Keratinocyte (primary cell): ENCODE measurements around the gene NBPF9. TPM values are rescaled to one million over a fixed set of nuclear protein-coding genes. Genes with fewer than 3 reads are reported as not detected.
"Not testable (repeated sequence)": the region's sequence is repeated elsewhere in the genome, so short reads cannot be mapped to it uniquely, and the experiment has no call there.

Experiments used
- DNase-seq: peaks from one replicate; pipeline ENCODE4 v3.0.0-alpha.2; 2011; ENCODE audit warnings: low read depth, missing footprints, low spot score
- FAIRE-seq: peaks from 2 replicates; lab custom pipeline; 2011; peaks lifted over from hg19 to GRCh38; lab: Jason Lieb, UNC
- H2AFZ ChIP-seq: 2 replicates; pipeline ENCODE4 v1.6.0; 2012; ENCODE audit warnings: low read length, control low read depth, inconsistent platforms; ENCODE audit not compliant: control insufficient read depth
- H3K27ac ChIP-seq: 2 replicates; pipeline ENCODE4 v1.5.1; 2011; ENCODE audit warnings: low read length; ENCODE audit not compliant: control insufficient read depth, insufficient read depth
- H3K27me3 ChIP-seq: 3 replicates; pipeline ENCODE4 v1.6.0; 2011; ENCODE audit warnings: low read length; ENCODE audit not compliant: control insufficient read depth, insufficient read depth; ENCODE audit errors: extremely low read depth
- H3K36me3 ChIP-seq, 2 experiments: 2 replicates in 1 of 2; 3 replicates in 1 of 2; pipeline ENCODE4 v1.5.1; 2011; ENCODE audit warnings: low read length in 2 of 2, mild to moderate bottlenecking in 1 of 2; ENCODE audit not compliant: control insufficient read depth in 2 of 2, insufficient read depth in 2 of 2; ENCODE audit errors: extremely low read depth in 1 of 2
- H3K4me1 ChIP-seq: 3 replicates; pipeline ENCODE4 v1.5.1; 2011; ENCODE audit warnings: low read length; ENCODE audit not compliant: control insufficient read depth, insufficient read depth; ENCODE audit errors: extremely low read depth
- H3K4me2 ChIP-seq: 3 replicates; pipeline ENCODE4 v1.6.0; 2011; ENCODE audit warnings: low read depth, low read length; ENCODE audit not compliant: control insufficient read depth, insufficient read depth; ENCODE audit errors: extremely low read depth
- H3K4me3 ChIP-seq, 3 experiments: fragments of 200-600 bp in 1 of 3; sonication (generic) in 1 of 3; 2 replicates in 2 of 3; 3 replicates in 1 of 3; pipeline ENCODE4 v1.5.1; 2011 to 2016; ENCODE audit warnings: low read length in 3 of 3, mild to moderate bottlenecking in 3 of 3, control low read depth in 2 of 3, inconsistent platforms in 1 of 3, low read depth in 1 of 3, mixed read lengths in 1 of 3, mixed run types in 1 of 3, moderate library complexity in 1 of 3; ENCODE audit not compliant: control insufficient read depth in 2 of 3, insufficient read depth in 2 of 3; ENCODE audit errors: extremely low read depth in 1 of 3
- H3K79me2 ChIP-seq: 2 replicates; pipeline ENCODE4 v1.6.0; 2012; ENCODE audit warnings: low read length; ENCODE audit not compliant: control insufficient read depth, insufficient read depth
- H3K9ac ChIP-seq: 3 replicates; pipeline ENCODE4 v1.6.0; 2011; ENCODE audit warnings: low read length; ENCODE audit not compliant: control insufficient read depth, insufficient read depth; ENCODE audit errors: extremely low read depth
- H3K9me1 ChIP-seq: 3 replicates; pipeline ENCODE4 v1.6.0; 2011; ENCODE audit warnings: low read length; ENCODE audit not compliant: control insufficient read depth, insufficient read depth; ENCODE audit errors: extremely low read depth
- H3K9me3 ChIP-seq: 2 replicates; pipeline ENCODE4 v1.5.1; 2012; ENCODE audit warnings: low read depth, low read length; ENCODE audit not compliant: control insufficient read depth
- H4K20me1 ChIP-seq: 3 replicates; pipeline ENCODE4 v1.6.0; 2011; ENCODE audit warnings: low read length; ENCODE audit not compliant: control insufficient read depth, insufficient read depth; ENCODE audit errors: extremely low read depth
- dilution Hi-C: fragments of 300-500 bp; cut with MboI; formaldehyde crosslinking; loops from one replicate; pipeline ENCODE4 v1.7.0; 2020; ENCODE audit warnings: low sequenced_read_pairs; ENCODE audit not compliant: extremely low pct_ligation_motif_present
- polyA plus RNA-seq, 5 experiments: library from polyadenylated mRNA; depleted of rRNA in 3 of 5; stranded (reverse) in 3 of 5; stranded (forward) in 1 of 5; unstranded in 1 of 5; fragments of >200 nt; gene quantifications; 1 replicate in 1 of 5; 2 replicates in 3 of 5; 3 replicates in 1 of 5; pipeline versions ENCODE4 v1.2.1 to v1.2.3, GENCODE V29; 2011 to 2012; ENCODE audit warnings: missing spikeins in 2 of 5, low read depth in 1 of 5, low replicate concordance in 1 of 5

The NBPF9 gene
- polyA plus RNA-seq, 1 donor (not counting 4 experiments of a cell fraction or from before 2014, with no cell fraction given), result 18.1 TPM

DNA sequence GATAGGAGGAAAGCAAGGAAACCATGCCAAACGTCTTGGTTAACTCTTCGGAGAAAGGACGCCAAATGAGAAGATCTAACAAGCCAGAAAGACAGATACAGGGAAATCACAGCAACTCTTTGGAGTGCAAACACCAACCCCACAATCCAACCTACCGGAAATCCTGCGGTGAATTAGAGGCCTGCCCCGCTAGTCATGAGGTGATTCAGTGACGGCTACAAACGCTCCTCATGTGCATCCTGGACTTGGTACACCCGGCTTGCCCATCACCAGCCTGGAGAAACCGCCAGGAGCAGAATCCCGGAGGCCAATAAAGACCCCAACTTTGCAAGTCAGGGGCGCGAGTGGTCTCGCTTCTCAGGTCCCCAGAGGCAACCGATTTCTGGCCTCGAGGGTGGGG lies 777 bp downstream of the NBPF9 start:
- H3K4me1 ChIP-seq, FAIRE-seq, H3K79me2 ChIP-seq, H3K9me3 ChIP-seq, DNase-seq, H3K9me1 ChIP-seq, H3K27ac ChIP-seq, H3K4me2 ChIP-seq, H3K36me3 ChIP-seq, H3K27me3 ChIP-seq, dilution Hi-C loops, H4K20me1 ChIP-seq, H3K9ac ChIP-seq, H2AFZ ChIP-seq: not testable (repeated sequence)
- H3K4me3 ChIP-seq, result peak overlapping the region in 1 of 3 experiments; percentile 12

DNA sequence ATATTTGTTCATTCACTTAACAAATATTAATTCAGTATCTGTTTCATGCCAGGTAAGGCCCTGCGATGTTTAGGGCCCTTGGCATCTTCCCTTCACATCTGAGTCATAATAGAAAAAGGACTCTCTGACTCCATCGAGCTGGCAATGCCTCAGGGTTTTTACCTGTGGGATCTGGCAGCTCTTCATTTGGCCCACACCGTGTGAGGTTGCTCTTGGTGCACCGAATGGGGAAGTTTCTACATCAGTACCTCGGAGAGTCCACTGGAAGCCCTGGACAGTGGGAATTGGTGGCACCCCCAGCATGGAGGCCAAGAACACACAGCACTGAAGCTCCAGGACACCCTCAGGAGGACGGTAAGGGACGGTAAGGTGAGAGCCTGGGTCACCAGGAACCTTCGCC lies 5.1 kb downstream of the NBPF9 start:
- H3K4me1 ChIP-seq, H3K36me3 ChIP-seq, dilution Hi-C loops, H2AFZ ChIP-seq, H3K9me1 ChIP-seq, H4K20me1 ChIP-seq, H3K27me3 ChIP-seq, H3K4me2 ChIP-seq, H3K27ac ChIP-seq, H3K4me3 ChIP-seq, FAIRE-seq, H3K79me2 ChIP-seq, H3K9me3 ChIP-seq, H3K9ac ChIP-seq, DNase-seq: not testable (repeated sequence)

DNA sequence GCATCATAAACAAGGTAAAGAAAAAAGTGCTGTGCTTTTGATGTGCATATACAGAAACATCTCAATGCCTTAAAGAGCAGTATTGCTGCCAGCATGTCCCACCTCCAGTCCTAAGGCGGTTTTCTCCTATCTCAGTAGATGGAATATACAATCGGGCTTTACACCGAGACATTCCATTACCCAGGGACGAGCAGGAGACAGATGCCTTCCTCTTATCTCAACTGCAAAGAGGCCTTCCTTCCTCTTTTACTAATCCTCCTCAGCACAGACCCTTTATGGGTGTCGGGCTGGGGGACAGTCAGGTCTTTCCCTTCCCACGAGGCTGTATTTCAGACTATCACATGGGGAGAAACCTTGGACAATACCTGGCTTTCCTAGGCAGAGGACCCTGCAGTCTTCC lies 10.2 kb downstream of the NBPF9 start:
- H2AFZ ChIP-seq, H3K4me2 ChIP-seq, H3K9me1 ChIP-seq, H3K9me3 ChIP-seq, H3K79me2 ChIP-seq, FAIRE-seq, H3K27ac ChIP-seq, H3K27me3 ChIP-seq, H3K4me3 ChIP-seq, H3K4me1 ChIP-seq, H3K9ac ChIP-seq, DNase-seq, dilution Hi-C loops, H4K20me1 ChIP-seq, H3K36me3 ChIP-seq: not testable (repeated sequence)

DNA sequence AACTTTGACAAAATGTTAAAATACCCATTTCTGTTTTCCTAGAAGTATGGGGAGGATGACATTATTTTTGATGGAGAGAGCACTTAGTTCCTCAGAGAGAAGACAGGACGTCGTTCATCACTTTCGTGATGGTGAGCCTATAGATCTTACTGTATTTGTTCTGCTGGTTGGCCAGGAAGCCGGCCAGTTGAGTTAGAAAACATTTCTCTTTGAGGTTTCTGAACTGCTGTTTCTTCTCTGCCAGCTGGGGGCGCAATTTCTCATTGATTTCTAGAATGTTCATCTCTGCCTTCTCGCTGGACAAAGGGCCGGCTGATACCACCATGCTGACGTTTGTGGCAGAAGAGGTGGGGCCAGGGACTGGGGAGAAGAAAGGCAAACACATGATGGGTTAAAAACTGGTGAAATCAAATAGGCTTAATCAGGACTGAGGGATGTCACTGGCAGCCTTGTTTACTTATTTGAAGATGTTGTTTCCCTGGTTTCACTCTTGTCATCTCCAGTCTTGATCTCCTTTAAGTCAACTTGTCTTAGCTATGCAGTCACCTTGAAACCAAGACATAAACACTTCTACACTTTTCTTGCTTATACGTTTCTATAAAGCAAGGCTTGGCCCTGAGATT lies 27.7 kb downstream of the NBPF9 start:
- H3K36me3 ChIP-seq, DNase-seq, H3K4me3 ChIP-seq, H3K4me2 ChIP-seq, FAIRE-seq, H3K27me3 ChIP-seq, H3K79me2 ChIP-seq, H2AFZ ChIP-seq, H3K27ac ChIP-seq, H3K9me3 ChIP-seq, dilution Hi-C loops, H3K9ac ChIP-seq, H3K4me1 ChIP-seq, H4K20me1 ChIP-seq, H3K9me1 ChIP-seq: not testable (repeated sequence)

DNA sequence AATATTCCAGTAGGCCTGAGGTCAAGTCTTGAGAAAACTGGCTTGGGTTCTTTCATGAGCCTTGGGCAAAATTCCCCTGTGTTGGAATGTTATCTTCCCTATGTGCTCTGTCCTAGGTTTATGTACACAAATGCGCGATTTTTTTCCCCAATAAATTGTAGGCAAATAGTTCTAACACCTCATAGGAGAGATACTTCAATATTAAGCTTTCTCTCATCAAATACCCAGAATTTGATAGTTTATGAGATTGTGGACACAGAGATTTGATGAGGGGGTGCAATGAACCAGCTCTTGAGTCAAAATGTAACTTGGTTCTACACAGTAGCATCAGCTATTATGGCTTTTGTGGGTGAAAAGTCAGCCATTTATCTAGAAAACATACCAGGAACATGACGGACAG lies 38.7 kb downstream of the NBPF9 start:
- FAIRE-seq, H3K4me1 ChIP-seq, H3K4me3 ChIP-seq, H3K27me3 ChIP-seq, H3K79me2 ChIP-seq, H3K27ac ChIP-seq, dilution Hi-C loops, DNase-seq, H3K4me2 ChIP-seq, H3K36me3 ChIP-seq, H3K9ac ChIP-seq, H4K20me1 ChIP-seq, H2AFZ ChIP-seq, H3K9me3 ChIP-seq, H3K9me1 ChIP-seq: not testable (repeated sequence)
